COLO668 (cell line): Measurements from ENCODE around the gene USP17L18.
"Not testable (repeated sequence)": the region's sequence is repeated elsewhere in the genome, so short reads cannot be mapped to it uniquely, and the experiment has no call there.

Source experiments
- DNase-seq: peaks from one replicate; lab custom pipeline; 2025; ENCODE audit not compliant: unreplicated experiment; lab: John Stamatoyannopoulos, UW

USP17L18 gene

GRCh38 chr4:9247953-9248680 lies at the start of gene USP17L18:
USP17L18 (plus strand) TSS chr4:9248630; CDS start chr4:9248630, 0 bp downstream.
- not testable (repeated sequence) for DNase-seq

GRCh38 chr4:9210357-9210756 lies 38.1 kb upstream of the USP17L18 start, which contains the start of gene USP17L10:
USP17L10 (plus strand) TSS chr4:9210657; CDS start chr4:9210657, 0 bp downstream.
- DNase-seq: not testable (repeated sequence)

- DNase-seq: not testable (repeated sequence)
These were observed 33.7 kb upstream of the USP17L18 start for GRCh38 chr4:9214701-9215100.

DNA sequence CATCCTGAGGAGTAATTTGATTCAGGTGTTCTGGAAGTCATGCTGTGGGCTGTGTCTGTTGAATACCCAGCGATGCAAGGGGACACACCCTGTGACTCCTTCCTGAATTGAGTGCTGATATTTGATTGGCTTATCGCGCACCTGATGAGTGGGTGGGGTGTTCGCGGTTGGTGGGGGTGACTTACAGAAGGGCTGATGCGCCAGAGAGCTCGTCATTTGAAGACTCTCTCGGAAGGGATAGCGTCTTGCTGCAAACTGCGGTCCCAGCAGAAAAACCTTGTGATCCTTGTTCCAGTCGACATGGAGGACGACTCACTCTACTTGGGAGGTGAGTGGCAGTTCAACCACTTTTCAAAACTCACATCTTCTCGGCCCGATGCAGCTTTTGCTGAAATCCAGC lies 33.3 kb upstream of the USP17L18 start, which contains the start of gene USP17L11:
USP17L11 (plus strand) TSS at position 301 of the 400 bp plus-strand sequence; CDS start at position 301, 0 bp downstream.
- DNase-seq: not testable (repeated sequence)

GRCh38 chr4:9219852-9220251 lies 28.6 kb upstream of the USP17L18 start, which contains the start of gene USP17L12:
USP17L12 (plus strand) TSS chr4:9220152; CDS start chr4:9220152, 0 bp downstream.
- not testable (repeated sequence) for DNase-seq

DNA sequence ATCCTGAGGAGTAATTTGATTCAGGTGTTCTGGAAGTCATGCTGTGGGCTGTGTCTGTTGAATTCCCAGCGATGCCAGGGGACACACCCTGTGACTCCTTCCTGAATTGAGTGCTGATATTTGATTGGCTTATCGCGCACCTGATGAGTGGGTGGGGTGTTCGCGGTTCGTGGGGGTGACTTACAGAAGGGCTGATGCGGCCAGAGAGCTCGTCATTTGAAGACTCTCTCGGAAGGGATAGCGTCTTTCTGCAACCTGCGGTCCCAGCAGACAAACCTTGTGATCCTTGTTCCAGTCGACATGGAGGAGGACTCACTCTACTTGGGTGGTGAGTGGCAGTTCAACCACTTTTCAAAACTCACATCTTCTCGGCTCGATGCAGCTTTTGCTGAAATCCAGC lies 23.8 kb upstream of the USP17L18 start, which contains the start of gene USP17L13:
USP17L13 (plus strand) TSS at position 301 of the 400 bp plus-strand sequence; CDS start at position 301, 0 bp downstream.
- not testable (repeated sequence) for DNase-seq

- not testable (repeated sequence) for DNase-seq
These were observed 18.2 kb upstream of the USP17L18 start for GRCh38 chr4:9230249-9230648.

- DNase-seq: not testable (repeated sequence)
These were observed 14.3 kb upstream of the USP17L18 start, which contains the start of gene USP17L15 for GRCh38 chr4:9234085-9234484. USP17L15 (plus strand) TSS chr4:9234385; CDS start chr4:9234385, 0 bp downstream.

- DNase-seq: not testable (repeated sequence)
These were observed 10.0 kb upstream of the USP17L18 start for GRCh38 chr4:9238461-9238860.

- DNase-seq: not testable (repeated sequence)
These were observed 4.9 kb upstream of the USP17L18 start, which contains the start of gene USP17L17 for GRCh38 chr4:9243579-9243978. USP17L17 (plus strand) TSS chr4:9243879; CDS start chr4:9243879, 0 bp downstream.

GRCh38 chr4:9253078-9253477 lies 4.6 kb downstream of the USP17L18 start, which contains the start of gene USP17L19:
USP17L19 (plus strand) TSS chr4:9253378; CDS start chr4:9253378, 0 bp downstream.
- not testable (repeated sequence) for DNase-seq

DNA sequence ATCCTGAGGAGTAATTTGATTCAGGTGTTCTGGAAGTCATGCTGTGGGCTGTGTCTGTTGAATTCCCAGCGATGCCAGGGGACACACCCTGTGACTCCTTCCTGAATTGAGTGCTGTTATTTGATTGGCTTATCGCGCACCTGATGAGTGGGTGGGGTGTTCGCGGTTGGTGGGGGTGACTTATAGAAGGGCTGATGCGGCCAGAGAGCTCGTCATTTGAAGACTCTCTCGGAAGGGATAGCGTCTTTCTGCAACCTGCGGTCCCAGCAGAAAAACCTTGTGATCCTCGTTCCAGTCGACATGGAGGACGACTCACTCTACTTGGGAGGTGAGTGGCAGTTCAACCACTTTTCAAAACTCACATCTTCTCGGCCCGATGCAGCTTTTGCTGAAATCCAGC lies 9.4 kb downstream of the USP17L18 start, which contains the start of gene USP17L20:
USP17L20 (plus strand) TSS at position 301 of the 400 bp plus-strand sequence; CDS start at position 301, 0 bp downstream.
- DNase-seq: not testable (repeated sequence)

GRCh38 chr4:9262572-9262971 lies 14.1 kb downstream of the USP17L18 start, which contains the start of gene USP17L21:
USP17L21 (plus strand) TSS chr4:9262872; CDS start chr4:9262872, 0 bp downstream.
- not testable (repeated sequence) for DNase-seq

DNA sequence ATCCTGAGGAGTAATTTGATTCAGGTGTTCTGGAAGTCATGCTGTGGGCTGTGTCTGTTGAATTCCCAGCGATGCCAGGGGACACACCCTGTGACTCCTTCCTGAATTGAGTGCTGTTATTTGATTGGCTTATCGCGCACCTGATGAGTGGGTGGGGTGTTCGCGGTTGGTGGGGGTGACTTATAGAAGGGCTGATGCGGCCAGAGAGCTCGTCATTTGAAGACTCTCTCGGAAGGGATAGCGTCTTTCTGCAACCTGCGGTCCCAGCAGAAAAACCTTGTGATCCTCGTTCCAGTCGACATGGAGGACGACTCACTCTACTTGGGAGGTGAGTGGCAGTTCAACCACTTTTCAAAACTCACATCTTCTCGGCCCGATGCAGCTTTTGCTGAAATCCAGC lies 18.9 kb downstream of the USP17L18 start, which contains the start of gene USP17L22:
USP17L22 (plus strand) TSS at position 301 of the 400 bp plus-strand sequence; CDS start at position 301, 0 bp downstream.
- DNase-seq: not testable (repeated sequence)

GRCh38 chr4:9271719-9272118 lies 23.3 kb downstream of the USP17L18 start:
- not testable (repeated sequence) for DNase-seq
